ENCODE results near the gene MALRD1.

DNA sequence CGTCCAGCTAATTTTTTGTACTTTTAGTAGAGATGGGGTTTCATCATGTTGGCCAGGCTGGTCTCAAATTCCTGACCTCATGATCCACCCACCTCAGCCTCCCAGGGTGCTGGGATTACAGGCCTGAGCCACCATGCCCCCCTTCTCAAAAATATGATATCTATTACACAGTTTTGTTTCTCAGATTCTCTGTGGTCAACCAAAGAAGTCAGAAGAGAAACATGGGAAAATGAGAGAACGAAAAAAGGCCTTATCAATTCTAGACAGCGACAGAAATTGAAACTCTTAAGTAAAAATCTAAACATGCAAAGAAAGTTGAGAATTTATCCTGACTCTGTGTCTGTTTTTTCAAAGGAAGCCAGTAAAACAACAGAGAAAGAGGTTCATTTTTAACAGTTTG lies 483.8 kb downstream of the MALRD1 start:
- TF ChIP-seq, protein P1, sequence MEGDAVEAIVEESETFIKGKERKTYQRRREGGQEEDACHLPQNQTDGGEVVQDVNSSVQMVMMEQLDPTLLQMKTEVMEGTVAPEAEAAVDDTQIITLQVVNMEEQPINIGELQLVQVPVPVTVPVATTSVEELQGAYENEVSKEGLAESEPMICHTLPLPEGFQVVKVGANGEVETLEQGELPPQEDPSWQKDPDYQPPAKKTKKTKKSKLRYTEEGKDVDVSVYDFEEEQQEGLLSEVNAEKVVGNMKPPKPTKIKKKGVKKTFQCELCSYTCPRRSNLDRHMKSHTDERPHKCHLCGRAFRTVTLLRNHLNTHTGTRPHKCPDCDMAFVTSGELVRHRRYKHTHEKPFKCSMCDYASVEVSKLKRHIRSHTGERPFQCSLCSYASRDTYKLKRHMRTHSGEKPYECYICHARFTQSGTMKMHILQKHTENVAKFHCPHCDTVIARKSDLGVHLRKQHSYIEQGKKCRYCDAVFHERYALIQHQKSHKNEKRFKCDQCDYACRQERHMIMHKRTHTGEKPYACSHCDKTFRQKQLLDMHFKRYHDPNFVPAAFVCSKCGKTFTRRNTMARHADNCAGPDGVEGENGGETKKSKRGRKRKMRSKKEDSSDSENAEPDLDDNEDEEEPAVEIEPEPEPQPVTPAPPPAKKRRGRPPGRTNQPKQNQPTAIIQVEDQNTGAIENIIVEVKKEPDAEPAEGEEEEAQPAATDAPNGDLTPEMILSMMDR (IDR thresholded peaks at IDR 0.05; ENCODE audit: control extremely low read depth in 1 of 3, insufficient read depth in 1 of 3, low read depth in 1 of 3, low read length in 3 of 3) = no peak
- TF ChIP-seq TCF12 (IDR thresholded peaks at IDR 0.05; ENCODE audit: low read depth, low read length) (no peak), POLR2AphosphoS5 (IDR thresholded peaks at IDR 0.05; ENCODE audit: low read depth, low read length) (no peak), SIRT6 (IDR thresholded peaks at IDR 0.05; ENCODE audit: low read length) (no peak), ASH2L (IDR thresholded peaks at IDR 0.05; ENCODE audit: low read length) (no peak), ZNF274 (IDR thresholded peaks at IDR 0.05; ENCODE audit: borderline replicate concordance, extremely low read depth, low read length) (no peak), BACH1 (IDR thresholded peaks at IDR 0.05; ENCODE audit: low read length) (no peak)
- TF ChIP-seq, protein P2, sequence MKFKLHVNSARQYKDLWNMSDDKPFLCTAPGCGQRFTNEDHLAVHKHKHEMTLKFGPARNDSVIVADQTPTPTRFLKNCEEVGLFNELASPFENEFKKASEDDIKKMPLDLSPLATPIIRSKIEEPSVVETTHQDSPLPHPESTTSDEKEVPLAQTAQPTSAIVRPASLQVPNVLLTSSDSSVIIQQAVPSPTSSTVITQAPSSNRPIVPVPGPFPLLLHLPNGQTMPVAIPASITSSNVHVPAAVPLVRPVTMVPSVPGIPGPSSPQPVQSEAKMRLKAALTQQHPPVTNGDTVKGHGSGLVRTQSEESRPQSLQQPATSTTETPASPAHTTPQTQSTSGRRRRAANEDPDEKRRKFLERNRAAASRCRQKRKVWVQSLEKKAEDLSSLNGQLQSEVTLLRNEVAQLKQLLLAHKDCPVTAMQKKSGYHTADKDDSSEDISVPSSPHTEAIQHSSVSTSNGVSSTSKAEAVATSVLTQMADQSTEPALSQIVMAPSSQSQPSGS (IDR thresholded peaks at IDR 0.05; ENCODE audit: low read length) = no peak
